Stomach (tissue), 4 donors: ENCODE measurements around the gene NDUFA6.

Experiments used
- EP300 ChIP-seq: sonication (generic); formaldehyde crosslinking; IDR thresholded peaks from one replicate; pipeline ENCODE4 v1.6.1; 2017; ENCODE audit warnings: antibody characterized with exemption
- POLR2A ChIP-seq, 4 donors: fragments of 450-650 bp; IDR thresholded peaks; one replicate each; pipeline ENCODE4 v1.6.1; 2016; ENCODE audit warnings: antibody characterized with exemption in 4 of 4, control low read depth in 2 of 4, mild to moderate bottlenecking in 1 of 4, moderate library complexity in 1 of 4
- POLR2AphosphoS5 ChIP-seq, 3 donors: sonication (generic); formaldehyde crosslinking; IDR thresholded peaks; one replicate each; pipeline ENCODE4 v1.6.1; 2016; ENCODE audit warnings: antibody characterized with exemption in 3 of 3
- TF ChIP-seq, protein P1 (sequence below), 7 experiments: fragments of 450-650 bp in 4 of 7; fragments of 200-600 bp in 3 of 7; sonication (generic) in 3 of 7; IDR thresholded peaks; one replicate each; pipeline ENCODE4 v1.5.1; 2016 to 2019; ENCODE audit warnings: antibody characterized with exemption in 7 of 7, control low read depth in 2 of 7, mild to moderate bottlenecking in 1 of 7

DNA sequence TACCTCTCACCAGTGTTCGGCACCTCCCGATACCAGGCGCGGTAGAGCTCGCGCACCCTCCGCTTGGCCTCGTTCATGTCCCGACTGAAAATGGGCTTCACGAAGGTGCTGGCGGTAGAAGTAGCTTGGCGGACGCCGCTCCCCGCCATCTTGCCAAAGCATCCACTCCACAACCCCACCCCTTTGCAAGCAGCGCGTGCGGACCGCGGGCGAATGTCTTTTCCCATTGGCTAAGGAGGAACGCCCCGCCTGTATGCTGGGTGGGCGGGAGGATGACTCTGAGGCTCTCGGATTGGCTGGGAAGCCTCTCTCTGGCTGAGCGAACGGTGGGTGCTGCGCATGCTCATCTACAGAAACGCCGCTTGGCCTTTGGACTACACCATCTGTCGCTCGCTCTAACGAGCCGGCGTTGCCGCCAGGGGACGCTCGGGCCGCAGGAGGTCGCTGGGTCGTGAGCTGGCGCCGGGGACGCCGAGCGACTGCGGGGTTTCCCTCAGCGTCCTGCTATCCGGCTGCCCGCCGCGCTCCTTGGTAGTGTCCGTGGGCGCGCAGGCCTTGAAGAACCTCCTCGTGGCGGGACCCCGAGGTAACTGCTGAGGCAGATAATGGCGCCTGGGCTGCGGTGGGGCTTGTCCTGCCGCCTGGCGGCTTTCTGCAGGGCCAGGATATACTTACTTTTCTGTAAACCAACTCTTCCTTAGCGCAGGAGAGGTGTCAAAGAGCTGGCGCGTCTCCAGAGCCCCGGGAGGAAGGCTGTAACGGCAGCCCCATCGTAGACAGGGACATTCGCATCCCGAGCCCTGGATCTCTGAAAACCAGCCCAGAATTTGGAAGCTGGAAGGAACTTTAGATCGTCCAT is at the start of gene NDUFA6:
- TF ChIP-seq, protein P1, sequence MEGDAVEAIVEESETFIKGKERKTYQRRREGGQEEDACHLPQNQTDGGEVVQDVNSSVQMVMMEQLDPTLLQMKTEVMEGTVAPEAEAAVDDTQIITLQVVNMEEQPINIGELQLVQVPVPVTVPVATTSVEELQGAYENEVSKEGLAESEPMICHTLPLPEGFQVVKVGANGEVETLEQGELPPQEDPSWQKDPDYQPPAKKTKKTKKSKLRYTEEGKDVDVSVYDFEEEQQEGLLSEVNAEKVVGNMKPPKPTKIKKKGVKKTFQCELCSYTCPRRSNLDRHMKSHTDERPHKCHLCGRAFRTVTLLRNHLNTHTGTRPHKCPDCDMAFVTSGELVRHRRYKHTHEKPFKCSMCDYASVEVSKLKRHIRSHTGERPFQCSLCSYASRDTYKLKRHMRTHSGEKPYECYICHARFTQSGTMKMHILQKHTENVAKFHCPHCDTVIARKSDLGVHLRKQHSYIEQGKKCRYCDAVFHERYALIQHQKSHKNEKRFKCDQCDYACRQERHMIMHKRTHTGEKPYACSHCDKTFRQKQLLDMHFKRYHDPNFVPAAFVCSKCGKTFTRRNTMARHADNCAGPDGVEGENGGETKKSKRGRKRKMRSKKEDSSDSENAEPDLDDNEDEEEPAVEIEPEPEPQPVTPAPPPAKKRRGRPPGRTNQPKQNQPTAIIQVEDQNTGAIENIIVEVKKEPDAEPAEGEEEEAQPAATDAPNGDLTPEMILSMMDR (IDR thresholded peaks at IDR 0.05): peak in 6 of 7 experiments; percentile 58 to 98 (median 87)
- TF ChIP-seq POLR2A (IDR thresholded peaks at IDR 0.05) (peak in 2 of 4 donors; percentile 85 to 90), EP300 (no peak), POLR2AphosphoS5 (IDR thresholded peaks at IDR 0.05) (peak; percentile 90 to 99 (median 98))
